Kidney glomerular epithelial cell (primary cell): ENCODE measurements around the gene CLCN4.

Source experiments
- DNase-seq: peaks from one replicate; lab custom pipeline; 2025; lab: John Stamatoyannopoulos, UW

The CLCN4 gene

DNA sequence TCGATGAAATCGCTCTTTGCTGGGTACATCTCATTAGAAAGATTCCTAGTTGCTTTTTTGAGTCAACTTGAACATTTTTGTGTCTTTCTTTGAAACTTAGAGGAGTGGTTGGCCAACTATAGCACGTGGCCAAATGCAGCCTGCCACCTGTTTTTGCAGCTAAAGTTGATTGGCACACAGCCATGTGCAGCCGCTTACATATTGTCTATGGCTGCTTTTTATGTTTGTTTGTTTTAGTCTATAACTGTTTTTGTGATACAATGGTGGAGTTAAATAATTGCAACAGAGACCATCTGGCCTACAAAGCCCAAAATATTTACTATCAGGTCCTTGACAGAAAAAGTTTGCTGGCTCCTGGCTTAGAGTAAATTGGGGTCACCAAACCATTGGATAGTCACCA lies 86.3 kb downstream of the CLCN4 start:
- DNase-seq, result no peak

DNA sequence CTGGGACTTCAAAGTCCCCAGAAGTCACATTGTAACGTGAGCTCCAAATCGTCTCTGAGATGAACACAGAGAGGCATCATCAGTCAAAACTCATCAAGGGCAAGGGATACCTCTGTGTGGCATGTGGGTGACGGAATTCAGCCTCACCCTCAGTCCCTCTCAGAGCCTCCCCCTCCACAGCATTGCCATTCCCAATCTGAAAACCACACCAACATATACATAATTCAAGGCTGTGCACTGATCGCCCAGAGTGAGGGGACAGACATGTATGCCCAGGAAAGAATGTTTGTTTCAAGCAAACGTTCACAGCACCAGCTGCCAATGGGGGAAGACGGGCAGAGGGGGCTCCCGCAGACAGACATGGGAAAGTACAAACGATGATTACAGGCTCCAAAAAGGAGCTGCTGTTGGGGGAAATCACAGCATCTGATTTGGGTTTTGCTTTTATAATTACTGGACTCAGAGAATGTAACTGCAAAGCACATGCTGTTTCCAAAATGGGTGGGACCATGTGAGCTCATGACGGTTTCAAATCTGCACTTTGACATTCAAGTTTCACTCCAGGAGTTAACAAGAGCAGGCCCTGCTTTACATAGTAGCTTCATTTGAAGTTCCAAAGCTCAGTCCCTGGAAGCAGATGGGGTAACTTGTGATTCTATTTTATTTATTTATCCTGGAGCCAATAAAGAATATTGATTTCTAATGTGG lies 88.3 kb downstream of the CLCN4 start:
- DNase-seq, result no peak

DNA sequence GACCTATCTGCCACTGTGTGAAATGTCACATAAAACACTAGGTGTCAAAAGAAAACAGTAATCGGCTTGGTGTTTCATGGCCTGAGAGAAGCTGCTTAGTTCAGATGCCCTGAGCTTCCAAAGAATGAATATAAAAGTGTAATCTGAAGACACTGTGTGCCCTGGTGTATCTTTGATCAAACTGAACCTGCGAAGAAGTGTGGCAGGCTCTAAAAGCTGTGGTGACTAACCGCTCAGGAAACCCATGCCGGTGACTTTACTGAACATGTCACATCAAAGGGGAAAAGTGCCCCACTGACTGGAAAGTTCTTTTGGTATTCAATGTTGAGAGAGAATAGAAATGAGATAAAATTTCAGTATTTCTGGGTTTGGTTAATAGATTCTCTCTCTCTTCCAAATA lies 89.1 kb downstream of the CLCN4 start:
- no peak for DNase-seq

DNA sequence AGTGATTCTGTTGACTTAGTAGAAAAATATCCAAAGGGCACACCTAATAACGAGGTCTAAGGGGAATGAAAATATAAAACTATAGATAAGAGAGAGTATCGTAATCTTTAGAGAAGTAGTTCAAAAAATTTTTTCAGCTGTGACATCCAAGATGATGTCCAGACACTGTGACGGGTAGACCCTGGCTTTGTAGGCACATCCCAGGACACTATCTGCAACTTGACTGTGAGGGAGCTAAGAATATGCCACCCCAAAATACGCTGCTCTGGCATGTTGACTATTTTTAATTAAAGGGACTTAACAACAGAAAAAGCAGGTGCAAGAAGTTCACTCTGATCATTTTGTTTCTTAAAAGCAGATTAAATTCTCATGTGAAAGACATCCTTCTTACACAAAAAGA lies 89.5 kb downstream of the CLCN4 start:
- DNase-seq, result no peak

DNA sequence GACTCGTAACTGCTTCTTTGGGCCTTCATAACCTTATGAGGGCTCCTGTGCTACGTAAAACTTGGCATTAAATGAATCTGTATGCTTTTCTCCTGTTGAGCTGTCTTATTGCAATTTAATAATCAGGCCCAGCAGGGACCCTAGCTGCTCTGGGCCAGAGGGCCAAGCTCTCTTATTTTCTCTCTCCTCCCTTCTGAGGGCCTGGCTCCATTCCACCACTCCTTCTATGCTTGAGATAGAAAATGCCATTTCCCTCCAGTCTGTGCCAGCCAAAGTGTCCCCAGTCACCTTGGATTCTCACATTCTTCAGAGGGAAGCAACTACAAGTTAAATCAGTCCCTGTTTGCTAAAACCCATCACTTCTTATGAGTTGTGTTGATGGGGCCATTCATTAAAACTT lies 90.1 kb downstream of the CLCN4 start:
- no peak for DNase-seq

DNA sequence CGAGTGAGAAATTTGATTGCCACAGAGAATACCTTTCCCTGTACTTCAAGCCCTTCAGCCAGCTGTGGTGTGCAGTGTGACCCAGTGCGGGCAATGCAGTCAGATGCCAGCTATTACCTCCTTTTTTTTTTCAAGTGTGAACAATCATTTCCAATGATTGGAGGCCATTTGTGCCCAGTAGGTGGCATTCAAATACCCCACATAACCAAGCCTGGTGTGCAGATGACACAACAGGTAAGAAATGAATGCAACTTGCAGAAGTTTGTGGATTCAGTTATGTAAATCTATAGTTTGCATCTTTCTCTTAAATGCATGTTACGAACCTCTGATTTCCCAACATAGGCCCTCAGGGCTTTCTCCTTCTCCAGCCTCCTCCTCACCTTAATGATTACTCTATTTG lies 98.0 kb downstream of the CLCN4 start:
- no peak for DNase-seq

DNA sequence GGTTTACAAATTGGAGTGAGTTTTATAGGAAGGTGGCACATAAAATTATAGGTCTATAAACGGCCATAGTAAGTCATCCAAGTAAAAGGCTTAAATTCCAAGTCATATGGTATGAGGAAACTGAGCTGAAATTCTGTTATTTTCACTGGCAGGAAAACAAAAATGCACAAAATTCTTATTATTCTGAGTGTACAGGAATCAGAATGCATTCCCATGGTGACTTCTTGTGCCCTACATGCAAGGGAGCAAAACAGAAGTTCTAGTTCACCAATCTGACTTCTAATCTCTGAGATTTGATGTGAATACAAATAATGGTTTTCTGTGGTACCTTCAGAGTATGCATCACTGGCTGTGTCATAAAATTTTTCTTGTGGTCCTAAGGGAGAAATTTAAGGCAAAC lies 102.9 kb downstream of the CLCN4 start:
- no peak for DNase-seq

DNA sequence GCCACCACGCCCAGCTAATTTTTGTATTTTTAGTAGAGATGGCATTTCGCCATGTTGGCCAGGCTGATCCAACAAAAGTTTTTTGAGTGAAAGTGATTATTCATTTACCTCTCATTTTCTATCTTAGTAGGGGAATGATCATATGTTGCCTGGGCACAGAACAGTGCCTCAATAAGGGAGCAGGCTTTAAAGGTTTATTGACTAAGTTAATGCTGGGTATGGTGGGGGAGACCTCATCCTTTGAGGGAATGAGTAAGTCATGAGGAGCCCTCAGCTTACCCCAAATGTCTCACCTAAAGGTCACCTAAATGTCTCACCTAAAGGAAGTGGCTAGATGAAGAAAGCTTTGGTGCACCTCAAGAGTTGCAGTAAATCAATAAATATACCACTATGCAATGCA lies 109.0 kb downstream of the CLCN4 start:
- DNase-seq, result no peak

DNA sequence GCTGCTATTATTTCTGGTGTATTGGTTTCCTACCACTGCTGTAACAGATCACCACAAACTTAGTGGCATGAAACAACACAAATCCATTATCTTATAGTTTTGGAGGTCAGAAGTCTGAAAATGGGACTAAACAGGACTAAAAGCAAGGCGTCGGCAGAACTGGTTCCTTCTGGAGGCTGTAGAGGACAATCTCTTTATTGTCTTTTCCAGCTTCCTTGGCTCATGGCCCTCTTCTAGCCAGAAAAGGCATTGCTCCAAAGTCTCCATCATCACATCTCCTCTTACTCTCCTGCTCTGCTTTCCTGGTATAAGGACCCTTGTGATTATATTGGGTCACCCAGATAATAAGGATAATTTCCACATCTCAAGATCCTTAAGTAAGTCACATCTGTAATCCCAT lies 121.9 kb downstream of the CLCN4 start:
- no peak for DNase-seq

DNA sequence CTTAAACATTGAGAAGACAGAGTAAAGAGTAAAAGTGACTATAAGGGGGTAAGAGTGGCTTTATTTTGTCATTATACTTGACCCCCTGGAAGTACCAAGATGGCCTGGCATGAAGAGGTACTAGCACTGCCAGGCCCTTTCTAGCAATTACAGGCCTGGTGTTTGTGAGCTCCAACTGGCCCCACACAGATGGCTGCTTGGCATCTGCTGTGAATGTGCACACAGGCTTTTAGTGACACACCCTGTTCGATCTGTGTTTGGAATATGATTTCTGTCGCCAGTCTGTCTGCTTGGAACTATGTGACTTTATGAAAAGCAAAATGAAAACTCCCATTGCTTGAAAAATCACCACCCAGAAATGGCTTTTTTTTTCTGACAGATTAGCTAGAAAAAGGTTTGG lies 123.3 kb downstream of the CLCN4 start:
- no peak for DNase-seq

DNA sequence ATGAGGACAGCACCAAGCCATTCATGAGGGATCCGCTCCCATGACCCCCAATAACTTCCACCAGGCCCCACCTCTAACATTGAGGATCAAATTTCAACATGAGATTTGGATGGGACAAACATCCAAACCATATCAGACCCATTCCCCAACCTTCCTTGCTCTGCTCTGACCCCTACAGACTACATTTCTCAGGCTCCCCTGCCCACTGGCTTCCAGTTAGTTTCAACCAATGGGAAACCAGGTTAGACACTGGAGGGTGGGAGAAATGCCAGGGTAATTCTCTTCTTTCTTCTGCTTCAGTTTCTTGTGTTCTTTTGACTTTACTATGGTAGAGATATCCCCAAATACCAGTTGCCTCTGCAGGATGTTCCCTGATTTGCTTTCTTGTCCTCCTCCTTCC lies 125.7 kb downstream of the CLCN4 start:
- no peak for DNase-seq

DNA sequence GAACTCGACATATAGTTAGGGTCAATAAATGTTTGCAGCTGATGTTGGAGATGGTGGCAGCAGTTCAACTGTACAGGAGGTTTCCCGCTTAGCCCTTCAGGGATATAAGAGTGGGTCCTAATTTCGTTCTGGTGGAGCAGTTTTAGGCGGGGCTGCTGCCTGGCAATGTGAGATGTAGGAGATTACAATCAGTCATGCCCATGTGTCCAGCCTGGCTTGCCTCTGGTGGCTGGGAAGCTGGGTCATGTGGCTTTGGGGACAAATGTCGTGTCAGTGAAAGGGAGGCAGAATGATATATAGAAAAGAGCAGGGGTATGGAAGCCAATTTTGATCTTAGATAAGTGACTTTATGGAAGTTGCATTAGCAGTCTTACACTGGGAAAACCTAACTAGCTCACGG lies 129.4 kb downstream of the CLCN4 start:
- DNase-seq, result no peak
